K562 (cell line): ENCODE measurements around the gene RRAS. TPM values are rescaled to one million over a fixed set of nuclear protein-coding genes. Genes with fewer than 3 reads are reported as not detected.

Experiments used
- ATAC-seq: fragments of 200-7000 bp; cut with Tn5 transposase; 3 replicates; pipeline ENCODE4 v1.9.1; 2020; ENCODE audit warnings: moderate library complexity
- BruUV-seq: library from RNA; stranded (reverse); fragments of 400-500 nt; replicated peaks from 2 replicates; lab custom pipeline; 2021; lab: Mats Ljungman, UMichigan
- CTCF ChIA-PET: fragments of 300-600 bp; formaldehyde crosslinking; extraction: SDS; loops from one replicate; lab custom pipeline; 2021; ENCODE audit warnings: low intra/inter-chr PET ratio; lab: Yijun Ruan, JAX
- POLR2A ChIA-PET: fragments of 300-600, 350-650 bp; sonication (Branson Sonifier 250); formaldehyde crosslinking; extraction: SDS; loops from one replicate; lab custom pipeline; 2021; ENCODE audit warnings: antibody characterized with exemption, inconsistent platforms; lab: Yijun Ruan, JAX
- DNase-seq, 4 experiments: peaks; one replicate each; pipeline versions ENCODE4 v3.0.0 to v3.0.0-alpha.2; 2011 to 2018; ENCODE audit warnings: low spot score in 3 of 4, mixed read lengths in 3 of 4; ENCODE audit errors: extremely low read depth in 1 of 4
- FAIRE-seq: peaks from 2 replicates; lab custom pipeline; 2011; peaks lifted over from hg19 to GRCh38; lab: Jason Lieb, UNC
- H2AFZ ChIP-seq: 2 replicates; pipeline ENCODE4 v1.6.0; 2011; ENCODE audit warnings: low read depth, low read length, control low read depth, inconsistent platforms
- H3K27ac ChIP-seq: fragments of 200-600 bp; 3 replicates; pipeline ENCODE4 v1.8.0; 2011; ENCODE audit warnings: low read depth, mild to moderate bottlenecking, control low read depth, inconsistent platforms, low read length, moderate library complexity, mixed read lengths; ENCODE audit errors: extremely low read depth
- H3K27me3 ChIP-seq, 2 experiments: fragments of 300-600 bp in 1 of 2; 2 replicates in 1 of 2; 3 replicates in 1 of 2; pipeline versions ENCODE4 v1.6.0 to v1.8.0; 2011; ENCODE audit warnings: inconsistent platforms in 2 of 2, low read length in 2 of 2, mild to moderate bottlenecking in 1 of 2, mixed read lengths in 1 of 2, moderate library complexity in 1 of 2; ENCODE audit not compliant: control insufficient read depth in 2 of 2, insufficient read depth in 2 of 2
- H3K36me3 ChIP-seq: fragments of 300-600 bp; 3 replicates; pipeline ENCODE4 v1.8.0; 2011; ENCODE audit warnings: mild to moderate bottlenecking, low read length, inconsistent platforms; ENCODE audit not compliant: control insufficient read depth, insufficient read depth
- H3K4me1 ChIP-seq, 2 experiments: fragments of 200-600 bp in 1 of 2; replicated peaks in 1 of 2; 2 replicates in 1 of 2; 3 replicates in 1 of 2; pipeline versions ENCODE4 v1.5.1 to v1.8.0; 2011; ENCODE audit warnings: inconsistent platforms in 2 of 2, low read length in 2 of 2, mild to moderate bottlenecking in 1 of 2, mixed read lengths in 1 of 2, moderate library complexity in 1 of 2; ENCODE audit not compliant: control insufficient read depth in 2 of 2, insufficient read depth in 2 of 2
- H3K4me2 ChIP-seq: 2 replicates; pipeline ENCODE4 v1.6.1; 2011; ENCODE audit warnings: low read length, control low read depth, inconsistent platforms, mixed read lengths; ENCODE audit not compliant: insufficient read depth
- H3K4me3 ChIP-seq: fragments of 200-600 bp; sonication (generic), shearing (Covaris generic); 2 replicates; pipeline ENCODE4 v1.5.1; 2016; ENCODE audit warnings: control low read depth, inconsistent platforms
- H3K79me2 ChIP-seq: fragments of 200-600 bp; 3 replicates; pipeline ENCODE4 v1.8.0; 2011; ENCODE audit warnings: low read length, inconsistent platforms; ENCODE audit not compliant: control insufficient read depth, insufficient read depth
- H3K9ac ChIP-seq, 2 experiments: 2 replicates each; pipeline versions ENCODE4 v1.6.0 to v1.6.1; 2011; ENCODE audit warnings: low read depth in 2 of 2, low read length in 2 of 2, control low read depth in 1 of 2, inconsistent platforms in 1 of 2, mild to moderate bottlenecking in 1 of 2, mixed read lengths in 1 of 2; ENCODE audit not compliant: insufficient read depth in 1 of 2
- H3K9me1 ChIP-seq: one replicate; pipeline ENCODE4 v1.6.0; 2011; ENCODE audit warnings: inconsistent platforms, mild to moderate bottlenecking, low read length, moderate library complexity; ENCODE audit not compliant: control insufficient read depth, insufficient read depth
- H3K9me3 ChIP-seq: replicated peaks from 2 replicates; pipeline ENCODE4 v1.5.1; 2011; ENCODE audit warnings: low read depth, low read length, inconsistent platforms; ENCODE audit not compliant: control insufficient read depth, insufficient read depth
- H4K20me1 ChIP-seq: replicated peaks from 2 replicates; pipeline ENCODE4 v1.6.1; 2011; ENCODE audit warnings: low read length, inconsistent platforms, mixed read lengths; ENCODE audit not compliant: control insufficient read depth, insufficient read depth
- BRD9 ChIP-seq: fragments of 450-650 bp; IDR thresholded peaks from 2 replicates; pipeline ENCODE4 v1.6.1; 2018; ENCODE audit warnings: low read depth; ENCODE audit not compliant: partially characterized antibody
- FOXK2 ChIP-seq, 2 experiments: fragments of 450-650 bp; IDR thresholded peaks in 1 of 2; conservative IDR thresholded peaks in 1 of 2; 2 replicates each; pipeline ENCODE4 v1.6.1; 2016; ENCODE audit warnings: low read depth in 2 of 2, mild to moderate bottlenecking in 1 of 2
- HDAC1 ChIP-seq, 2 experiments: fragments of 450-650 bp; IDR thresholded peaks; 2 replicates each; pipeline ENCODE4 v1.6.1; 2016 to 2017; ENCODE audit warnings: inconsistent platforms in 1 of 2, mild to moderate bottlenecking in 1 of 2, moderate library complexity in 1 of 2
- MAFG ChIP-seq: fragments of 450-650 bp; conservative IDR thresholded peaks from 2 replicates; pipeline ENCODE4 v1.6.1; 2016; ENCODE audit warnings: missing genetic modification characterization, missing compliant biosample characterization
- RNF2 ChIP-seq: sonication (generic); IDR thresholded peaks from 2 replicates; pipeline ENCODE4 v1.6.1; 2016
- RREB1 ChIP-seq: fragments of 250-450 bp; sonication (Bioruptor Pico); IDR thresholded peaks from 2 replicates; pipeline ENCODE4 v1.4.0; 2020
- SIN3A ChIP-seq, 2 experiments: fragments of 150-350 bp in 1 of 2; IDR thresholded peaks; 2 replicates each; pipeline ENCODE4 v1.6.1; 2011 to 2016; ENCODE audit warnings: borderline replicate concordance in 2 of 2, low read depth in 2 of 2, low read length in 2 of 2, mild to moderate bottlenecking in 2 of 2, moderate library complexity in 2 of 2; ENCODE audit not compliant: control insufficient read depth in 1 of 2
- SUPT5H ChIP-seq: fragments of 450-650 bp; IDR thresholded peaks from 2 replicates; pipeline ENCODE4 v1.6.1; 2016
- ZBTB11 ChIP-seq, 3 experiments: fragments of 200-800 bp in 1 of 3; fragments of 250-450 bp in 1 of 3; fragments of 450-650 bp in 1 of 3; sonication (Bioruptor Pico) in 1 of 3; sonication (Bioruptor generic) in 1 of 3; formaldehyde crosslinking in 1 of 3; IDR thresholded peaks; 2 replicates each; pipeline versions ENCODE4 v1.6.1 to v1.8.0; 2016 to 2022; ENCODE audit warnings: mild to moderate bottlenecking in 2 of 3, missing genetic modification characterization in 2 of 3, missing compliant biosample characterization in 1 of 3, moderate library complexity in 1 of 3
- ZNF124 ChIP-seq: sonication (generic); formaldehyde crosslinking; IDR thresholded peaks from 2 replicates; pipeline ENCODE4 v1.8.1; 2022; ENCODE audit warnings: missing genetic modification reagents
- ZNF316 ChIP-seq: fragments of 450-650 bp; IDR thresholded peaks from 2 replicates; pipeline ENCODE4 v1.6.1; 2016
- ZNF354B ChIP-seq: fragments of 250-450 bp; sonication (Bioruptor Pico); IDR thresholded peaks from 2 replicates; pipeline ENCODE4 v1.4.0; 2020
- ZNF561 ChIP-seq: fragments of 450-650 bp; formaldehyde crosslinking; conservative IDR thresholded peaks from 2 replicates; pipeline ENCODE4 v1.4.0; 2020; ENCODE audit warnings: mild to moderate bottlenecking, moderate library complexity
- WGBS: fragments of 100-300 bp; shearing (Covaris generic); methylation state at CpG from one replicate; pipeline ENCODE4 v1.1.6; 2016; ENCODE audit warnings: low coverage, mixed read lengths; ENCODE audit not compliant: insufficient coverage; ENCODE audit errors: missing lambda C conversion rate; 5-methylcytosine and 5-hydroxymethylcytosine counted together
- in situ Hi-C: fragments of 300-500 bp; cut with MboI; formaldehyde crosslinking; loops from 4 replicates; pipeline ENCODE4 v1.15.0; 2018; ENCODE audit warnings: inconsistent platforms, mixed read lengths
- intact Hi-C: fragments of 100-400 bp; cut with micrococcal nuclease; formaldehyde crosslinking; loops from 2 replicates; pipeline ENCODE4 v1.14.2; 2022
- polyA plus RNA-seq, 8 experiments: library from polyadenylated mRNA; depleted of rRNA in 4 of 8; stranded (reverse) in 5 of 8; unstranded in 3 of 8; fragments of >200 nt; fragmentation: Nextera tagmentation in 2 of 8; fragmentation: Illumina TruSeq in 1 of 8; extraction: Ambion mirVana in 2 of 8; extraction: Trizol in 1 of 8; gene quantifications; 2 replicates each; pipeline versions ENCODE4 v1.2.1 to v1.2.3, GENCODE V29; 2011 to 2014; ENCODE audit warnings: inconsistent platforms in 1 of 8, missing spikeins in 1 of 8
- total RNA-seq, 7 experiments: library from RNA; depleted of rRNA in 6 of 7; stranded (reverse); fragments of >200 nt in 6 of 7; fragmentation: Illumina TruSeq in 2 of 7; extraction: Trizol in 2 of 7; gene quantifications; 2 replicates each; pipeline versions ENCODE4 v1.2.1 to v1.2.3, GENCODE V29; 2011 to 2021; ENCODE audit warnings: low replicate concordance in 1 of 7

RRAS gene
- total and polyA plus RNA-seq, 9 of the 15 experiments (the other 6 are each of a cell fraction or from before 2014, with no cell fraction given), result 0.70 to 17.3 (median 8.2) TPM

- intact Hi-C loops, result loop anchor here (2.0 kb wide), 1 partner anchor 33 kb away; the partner anchor contains the start of gene PRMT1
- H3K4me1 ChIP-seq, result peaks cover 18 to 46% of the 10 kb centered on the region in 2 experiments
- TF ChIP-seq ZNF124 (CRISPR knock-in tag), result no peak
- TF ChIP-seq RREB1, result no peak
- TF ChIP-seq ZBTB11 (CRISPR knock-in tag; IDR thresholded peaks at IDR 0.05), result no peak
- TF ChIP-seq SUPT5H, result 0 out of 2 replicates have a peak, but pooled peaks have one; percentile 39
- peak in 1 of 2 experiments; percentile 14; a peak in 1 of 4 replicates for TF ChIP-seq FOXK2 (conservative IDR thresholded peaks at IDR 0.05 in 1 of 2, IDR thresholded peaks at IDR 0.05 in 1 of 2; ENCODE audit: low read depth in 2 of 2)
- TF ChIP-seq SIN3A (IDR thresholded peaks at IDR 0.05; ENCODE audit: borderline replicate concordance in 2 of 2, control insufficient read depth in 1 of 2, low read depth in 2 of 2, low read length in 2 of 2), result 0 out of 4 replicates have a peak, but pooled peaks of 1 of the 2 experiments have one; percentile 36
- no peak for TF ChIP-seq RNF2
- no peak for TF ChIP-seq ZNF561 (CRISPR knock-in tag)
- TF ChIP-seq BRD9, result no peak
- 0 out of 2 replicates have a peak, but pooled peaks have one; percentile 16 for TF ChIP-seq ZNF316
- 0 out of 4 replicates have a peak, but pooled peaks of 1 of the 2 experiments have one; percentile 17 for TF ChIP-seq HDAC1 (IDR thresholded peaks at IDR 0.05)
- TF ChIP-seq ZNF354B, result no peak
- no peak for TF ChIP-seq MAFG (tag)
Measured at GRCh38 chr19:49643466-49643865, 3.5 kb upstream of the RRAS start.

More at GRCh38 chr19:49643466-49643865, 3.5 kb upstream of the RRAS start:
- Histone ChIP-seq H2AFZ (no peak overlapping the region), H3K27me3 (no peaks in the 10 kb centered on the region), H3K36me3 (peaks cover 45% of the 10 kb centered on the region; the same call in 2 of the 3 replicates), H3K79me2 (peaks cover 48% of the 10 kb centered on the region), H3K4me3 (peak overlapping the region; percentile 97; the same call in 1 of the 2 replicates), H3K9ac (peak overlapping the region; percentile 49 to 98; a peak in 3 of 4 replicates), H3K9me3 (no peaks in the 10 kb centered on the region), H3K9me1 (no peaks in the 10 kb centered on the region), H3K27ac (0 out of 3 replicates have a peak overlapping the region, but pooled peaks have one; percentile 97), H3K4me2 (peak overlapping the region; percentile 98), H4K20me1 (no peaks in the 10 kb centered on the region)
- 35% methylated on average over 2 of the region's 2 CpGs for WGBS
- ChIA-PET POLR2A (interaction anchor here (0.7 to 2.8 kb wide), 8 partner anchors 11 to 147 kb away, joined by 3 to 27 read pairs (median 4); partner anchors contain the start of genes PRMT1 and RPS11), CTCF (no interaction called here)
- peak in 3 of 4 experiments; percentile 38 to 59 (median 49) for DNase-seq
- BruUV-seq, result no TSS peak
- no peak for ATAC-seq
- FAIRE-seq, result peak; percentile 79
- in situ Hi-C loops, result no loop called here
